Measurements from ENCODE around the gene TCERG1L.

Gene TCERG1L

DNA sequence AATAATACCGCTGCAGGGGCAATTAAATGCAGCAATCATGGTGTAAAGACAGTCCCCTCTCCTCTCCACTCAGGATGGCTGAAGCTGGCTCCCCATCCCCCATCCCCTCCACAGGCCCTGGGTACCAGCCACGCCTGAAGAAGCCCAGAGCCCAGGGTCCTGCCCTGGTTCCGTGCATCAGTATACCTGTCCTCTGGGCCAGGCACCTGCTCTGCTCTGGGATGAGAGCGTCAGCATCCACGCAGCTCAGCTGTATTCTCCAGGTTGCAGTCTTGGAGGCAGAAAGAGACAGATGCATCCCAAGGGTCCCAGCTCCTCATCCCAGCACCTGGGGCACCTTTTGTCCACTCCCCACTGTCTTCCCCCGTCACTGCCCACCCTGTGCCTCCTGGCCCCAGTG is 233.8 kb downstream of the TCERG1L start:
- DNase-seq (ENCODE audit: extremely low spot score), result no peak
- TF ChIP-seq, protein P1, sequence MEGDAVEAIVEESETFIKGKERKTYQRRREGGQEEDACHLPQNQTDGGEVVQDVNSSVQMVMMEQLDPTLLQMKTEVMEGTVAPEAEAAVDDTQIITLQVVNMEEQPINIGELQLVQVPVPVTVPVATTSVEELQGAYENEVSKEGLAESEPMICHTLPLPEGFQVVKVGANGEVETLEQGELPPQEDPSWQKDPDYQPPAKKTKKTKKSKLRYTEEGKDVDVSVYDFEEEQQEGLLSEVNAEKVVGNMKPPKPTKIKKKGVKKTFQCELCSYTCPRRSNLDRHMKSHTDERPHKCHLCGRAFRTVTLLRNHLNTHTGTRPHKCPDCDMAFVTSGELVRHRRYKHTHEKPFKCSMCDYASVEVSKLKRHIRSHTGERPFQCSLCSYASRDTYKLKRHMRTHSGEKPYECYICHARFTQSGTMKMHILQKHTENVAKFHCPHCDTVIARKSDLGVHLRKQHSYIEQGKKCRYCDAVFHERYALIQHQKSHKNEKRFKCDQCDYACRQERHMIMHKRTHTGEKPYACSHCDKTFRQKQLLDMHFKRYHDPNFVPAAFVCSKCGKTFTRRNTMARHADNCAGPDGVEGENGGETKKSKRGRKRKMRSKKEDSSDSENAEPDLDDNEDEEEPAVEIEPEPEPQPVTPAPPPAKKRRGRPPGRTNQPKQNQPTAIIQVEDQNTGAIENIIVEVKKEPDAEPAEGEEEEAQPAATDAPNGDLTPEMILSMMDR (IDR thresholded peaks at IDR 0.05; ENCODE audit: control extremely low read depth, extremely low read depth, low read depth, missing control alignments), result no peak
- ChIA-PET POLR2A (no interaction called here), CTCF (no interaction called here)

DNA sequence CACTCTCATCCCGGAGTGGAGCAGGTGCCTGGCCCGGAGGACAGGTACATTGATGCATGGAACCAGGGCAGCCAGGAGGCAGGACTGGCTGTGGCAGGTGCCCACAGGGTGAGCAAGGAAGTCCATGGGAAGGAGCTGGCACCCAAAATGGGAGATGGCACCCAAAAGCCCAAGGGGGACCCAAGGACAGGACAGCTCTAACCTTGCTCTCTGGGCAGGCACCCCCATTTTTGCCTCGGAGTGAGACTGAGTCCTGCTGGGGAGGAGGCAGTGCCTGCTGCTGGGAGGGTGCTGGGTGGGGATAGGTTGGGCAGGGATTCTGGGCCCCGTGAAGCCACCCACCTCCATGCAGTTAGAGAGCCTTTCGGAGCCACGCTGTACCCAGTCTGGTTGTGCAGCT is 234.5 kb downstream of the TCERG1L start:
- TF ChIP-seq, protein P1 (IDR thresholded peaks at IDR 0.05; ENCODE audit: control extremely low read depth, extremely low read depth, low read depth, missing control alignments), result no peak
- no peak for DNase-seq (ENCODE audit: extremely low spot score)
- CTCF ChIA-PET, result no interaction called here
- POLR2A ChIA-PET, result no interaction called here

DNA sequence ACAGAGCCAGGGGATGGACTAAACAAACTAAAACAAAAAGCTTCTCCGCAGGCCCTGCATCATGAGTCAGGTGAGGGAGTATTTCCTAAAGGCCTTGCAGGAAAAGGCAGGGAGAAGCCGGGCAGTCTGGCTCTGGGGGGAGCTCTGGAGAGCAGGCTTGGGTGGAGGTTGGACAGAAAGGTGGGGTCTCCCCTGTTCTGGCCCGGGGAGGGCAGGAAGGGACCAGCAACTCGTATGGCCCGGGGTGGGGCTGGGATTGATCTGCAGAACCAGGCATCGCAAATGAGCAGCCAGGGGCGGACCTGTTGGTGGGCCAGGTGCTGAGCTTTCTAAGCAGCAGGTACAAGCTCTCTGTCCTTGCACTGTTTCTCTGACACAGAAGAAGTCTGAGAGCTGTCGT is 235.2 kb downstream of the TCERG1L start:
- POLR2A ChIA-PET, result no interaction called here
- TF ChIP-seq, protein P1 (IDR thresholded peaks at IDR 0.05; ENCODE audit: control extremely low read depth, extremely low read depth, low read depth, missing control alignments), result no peak
- no peak for DNase-seq (ENCODE audit: extremely low spot score)
- CTCF ChIA-PET, result no interaction called here

DNA sequence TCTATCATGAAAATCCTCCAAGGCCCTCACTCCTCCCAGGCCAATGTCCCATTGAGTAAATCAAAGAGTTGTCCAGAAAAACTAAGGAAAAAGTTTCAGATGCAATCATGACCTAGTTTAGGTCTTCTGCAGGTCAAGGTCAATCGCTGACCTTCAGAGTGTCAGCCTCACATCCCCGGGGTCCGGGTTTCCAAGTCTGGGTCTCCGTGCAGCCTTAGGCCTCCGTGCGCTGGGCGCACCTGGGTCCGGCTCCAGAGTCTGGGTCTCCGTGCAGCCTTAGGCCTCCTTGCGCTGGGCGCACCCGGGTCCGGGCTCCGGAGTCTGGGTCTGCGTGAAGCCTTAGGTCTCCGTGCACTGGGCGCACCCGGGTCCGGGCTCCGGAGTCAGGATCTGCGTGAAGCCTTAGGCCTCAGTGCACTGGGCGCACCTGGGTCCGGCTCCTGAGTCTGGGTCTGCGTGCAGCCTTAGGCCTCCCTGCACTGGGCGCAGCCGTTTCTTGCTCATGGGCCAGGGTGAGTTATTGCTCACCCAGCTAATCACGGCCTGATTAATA is 236.2 kb downstream of the TCERG1L start:
- DNase-seq (ENCODE audit: extremely low spot score), result no peak
- CTCF ChIA-PET, result no interaction called here
- TF ChIP-seq, protein P1 (IDR thresholded peaks at IDR 0.05; ENCODE audit: control extremely low read depth, extremely low read depth, low read depth, missing control alignments), result no peak
- POLR2A ChIA-PET, result no interaction called here

DNA sequence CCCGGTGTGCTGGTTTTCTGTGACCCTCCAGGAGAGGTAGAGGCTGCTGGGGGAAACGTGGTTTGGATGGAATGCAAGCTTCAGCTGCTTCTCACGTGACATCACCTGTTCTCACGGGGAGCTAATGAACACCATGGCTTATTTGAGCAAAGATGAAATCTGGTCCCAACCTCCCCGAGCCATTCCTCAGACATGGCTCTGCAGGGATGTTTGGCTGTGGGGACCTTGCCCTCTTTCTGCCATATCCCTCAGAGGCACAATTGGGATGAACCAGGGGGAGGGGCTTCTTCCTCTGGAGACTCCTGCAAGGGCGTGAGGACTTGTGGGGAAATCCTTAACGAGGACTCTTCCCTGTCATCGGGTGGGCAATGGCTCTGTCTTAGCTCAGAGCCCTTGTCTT is 236.8 kb downstream of the TCERG1L start:
- no peak for DNase-seq (ENCODE audit: extremely low spot score)
- CTCF ChIA-PET, result interaction anchor here (1.4 kb wide), 1 partner anchor 8 kb away, joined by 3 read pairs; no protein-coding TSS in a partner anchor
- TF ChIP-seq, protein P1 (IDR thresholded peaks at IDR 0.05; ENCODE audit: control extremely low read depth, extremely low read depth, low read depth, missing control alignments), result no peak
- POLR2A ChIA-PET, result no interaction called here

DNA sequence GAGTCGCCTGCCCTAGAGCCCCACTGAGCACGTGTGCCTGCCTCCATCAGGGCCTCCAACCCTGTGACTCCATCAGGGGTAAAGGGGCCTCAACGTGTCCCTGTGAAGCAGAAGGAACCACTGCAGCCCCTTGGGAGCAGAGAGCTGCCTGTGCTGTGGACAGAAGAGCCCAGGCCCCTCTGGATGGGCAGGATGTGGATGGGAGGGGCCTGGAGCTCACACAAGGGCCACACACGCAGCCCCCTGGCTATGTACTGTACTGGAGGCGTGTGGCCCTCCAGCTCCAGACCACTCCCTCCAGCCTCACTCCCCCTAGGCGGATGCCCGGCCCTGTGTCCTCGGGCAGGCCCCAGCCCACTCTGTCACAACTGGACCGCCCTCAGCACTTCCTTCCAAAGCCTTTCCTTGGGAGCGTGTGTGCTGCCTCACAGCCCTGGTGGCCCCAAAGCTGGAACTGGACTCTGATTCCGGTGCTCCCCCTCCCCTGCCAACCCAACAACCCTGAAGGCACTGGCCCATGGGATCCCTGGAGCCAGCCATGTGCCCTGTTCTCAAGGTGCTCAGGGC is 238.0 kb downstream of the TCERG1L start:
- TF ChIP-seq, protein P1 (IDR thresholded peaks at IDR 0.05; ENCODE audit: control extremely low read depth, extremely low read depth, low read depth, missing control alignments), result no peak
- DNase-seq (ENCODE audit: extremely low spot score), result no peak
- POLR2A ChIA-PET, result no interaction called here
- CTCF ChIA-PET, result interaction anchor here (1.4 kb wide), 1 partner anchor 10 kb away, joined by 3 read pairs; no protein-coding TSS in a partner anchor
